ENCODE results near the gene MIA3.
A peak's percentile ranks its signal among the peaks of the same experiment; 100 is the strongest.

Gene MIA3

DNA sequence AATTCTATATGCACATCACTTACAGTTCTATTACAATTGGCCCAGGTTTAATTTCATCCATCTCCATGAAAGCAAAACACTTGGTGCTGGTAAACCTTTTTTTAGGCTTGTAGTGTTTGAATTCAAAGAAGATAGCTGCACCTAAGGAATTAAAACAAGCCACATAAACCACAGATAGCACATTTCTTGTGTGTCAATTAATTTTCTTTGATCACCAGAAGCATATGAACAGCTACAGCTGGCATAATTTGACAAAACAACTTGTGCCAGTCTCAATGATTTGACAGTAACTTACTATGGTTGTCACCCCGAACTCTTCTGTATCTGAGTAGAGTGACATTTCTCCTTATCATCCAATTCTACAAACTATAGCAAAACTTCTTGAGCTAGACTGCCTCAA lies 52.2 kb downstream of the MIA3 start:
- no peak for DNase-seq

GRCh38 chr1:222680080-222680479 lies 62.2 kb downstream of the MIA3 start:
- DNase-seq = no peak

- DNase-seq = no peak
These were observed 73.1 kb downstream of the MIA3 start for GRCh38 chr1:222691016-222691415.

DNA sequence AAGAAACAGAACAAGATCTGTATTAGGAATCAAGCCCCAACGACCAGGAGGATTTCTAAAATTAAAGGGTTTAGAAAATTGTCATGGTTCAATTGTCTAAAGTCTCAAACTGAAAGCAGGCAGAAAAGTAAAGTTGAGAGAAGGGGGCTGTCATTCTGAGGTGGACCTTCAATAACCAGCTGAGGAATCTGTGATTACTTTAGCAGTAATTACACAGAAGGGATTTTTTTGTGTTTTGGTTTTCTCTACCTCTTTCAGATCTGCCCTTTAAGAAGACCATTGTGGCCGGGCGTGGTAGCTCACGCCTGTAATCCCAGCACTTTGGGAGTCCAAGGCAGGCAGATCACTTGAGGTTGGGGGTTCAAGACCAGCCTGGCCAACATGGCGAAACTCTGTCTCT lies 77.0 kb downstream of the MIA3 start:
- no peak for DNase-seq

- DNase-seq = no peak
These were observed 78.8 kb downstream of the MIA3 start for GRCh38 chr1:222696741-222697140.

- no peak for DNase-seq
These were observed 79.3 kb downstream of the MIA3 start for GRCh38 chr1:222697203-222697602.

DNA sequence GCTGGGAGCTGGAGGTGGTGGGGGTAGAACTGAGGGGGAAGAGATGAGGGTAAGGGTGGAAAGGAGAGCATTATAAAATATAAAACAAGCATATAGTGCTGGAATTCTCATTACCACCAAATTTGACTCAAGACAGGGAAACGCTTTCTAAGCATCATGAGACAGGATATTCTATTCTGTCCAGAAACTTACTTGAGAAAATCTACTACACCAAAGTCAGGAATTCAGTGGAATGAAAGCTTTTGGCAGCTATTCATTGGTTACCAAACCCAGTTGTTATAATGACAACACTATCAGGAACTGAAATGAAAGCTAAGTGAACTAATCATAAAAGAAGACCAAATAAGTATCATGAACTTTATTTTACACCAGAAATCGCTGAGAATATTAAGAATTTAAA lies 79.9 kb downstream of the MIA3 start:
- DNase-seq = peak; percentile 19

GRCh38 chr1:222702210-222702609 lies 84.3 kb downstream of the MIA3 start:
- no peak for DNase-seq

- no peak for DNase-seq
These were observed 86.4 kb downstream of the MIA3 start for GRCh38 chr1:222704260-222704659.

GRCh38 chr1:222706815-222707214 lies 88.9 kb downstream of the MIA3 start:
- DNase-seq = no peak

DNA sequence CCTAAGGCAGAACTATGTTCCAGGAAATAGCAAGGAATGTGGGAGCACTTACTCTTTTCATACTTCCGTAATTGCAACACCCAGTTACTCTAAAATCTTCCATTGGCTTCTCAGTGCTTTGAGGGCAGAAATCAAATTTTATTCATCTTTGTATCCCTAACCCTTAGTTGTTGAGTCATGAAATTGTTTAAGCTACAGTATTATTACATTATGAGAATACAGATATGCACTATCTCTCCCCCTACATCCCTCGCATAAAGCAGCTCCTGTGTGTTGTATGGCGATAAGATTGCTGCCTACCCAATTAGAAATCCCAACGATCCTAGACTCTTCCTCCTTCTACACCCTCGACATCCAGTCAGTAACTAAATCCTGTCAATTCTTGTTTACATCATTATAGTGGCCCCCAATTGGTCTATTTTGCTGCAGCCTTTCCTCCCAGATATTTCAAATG lies 91.8 kb downstream of the MIA3 start:
- peak; percentile 1 for DNase-seq

DNA sequence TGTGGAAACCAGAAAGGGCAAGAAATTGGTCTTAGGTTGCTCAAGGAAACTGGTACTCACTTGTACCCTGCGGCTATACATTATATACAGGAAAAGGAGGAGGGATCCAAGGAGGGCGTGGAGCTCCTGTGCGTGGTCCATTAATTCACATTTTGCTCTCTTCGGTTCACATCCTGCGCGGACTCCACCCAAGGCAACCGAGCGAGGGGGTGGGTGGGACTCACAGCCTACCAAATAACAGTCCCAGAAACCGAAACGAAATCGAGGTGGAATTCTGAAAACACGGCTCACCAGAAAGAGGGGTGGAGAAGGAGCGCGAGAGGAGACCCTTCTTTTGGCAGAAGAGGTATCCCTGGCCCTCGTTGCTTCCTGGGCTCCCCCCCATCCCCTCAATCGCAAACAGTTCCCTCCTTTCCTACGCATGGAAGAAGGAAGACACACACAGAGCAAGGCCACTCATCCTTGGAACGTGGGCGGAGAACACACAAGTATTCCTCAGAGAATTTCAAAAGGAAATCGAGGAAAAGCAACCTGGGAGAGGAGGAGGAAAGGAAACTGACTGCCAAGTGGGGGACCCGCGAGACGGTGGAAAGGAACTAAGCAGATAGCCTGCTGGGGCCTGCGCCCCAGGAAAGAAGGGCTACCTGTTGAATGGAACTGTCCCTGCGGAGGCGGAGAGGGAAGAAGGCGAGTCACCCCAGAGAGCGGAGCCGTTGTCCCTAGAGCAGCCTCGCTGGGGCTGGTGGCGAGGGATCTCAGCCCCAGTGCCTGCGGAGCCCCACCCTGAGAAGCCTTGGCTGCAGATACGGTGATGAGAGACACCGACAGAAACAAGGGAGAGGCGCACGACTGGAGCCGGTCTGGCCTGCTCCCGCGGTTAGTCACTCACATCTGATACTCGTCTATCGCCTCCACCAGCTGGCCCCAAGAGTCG lies 93.7 kb downstream of the MIA3 start:
- DNase-seq = peak; percentile 53

DNA sequence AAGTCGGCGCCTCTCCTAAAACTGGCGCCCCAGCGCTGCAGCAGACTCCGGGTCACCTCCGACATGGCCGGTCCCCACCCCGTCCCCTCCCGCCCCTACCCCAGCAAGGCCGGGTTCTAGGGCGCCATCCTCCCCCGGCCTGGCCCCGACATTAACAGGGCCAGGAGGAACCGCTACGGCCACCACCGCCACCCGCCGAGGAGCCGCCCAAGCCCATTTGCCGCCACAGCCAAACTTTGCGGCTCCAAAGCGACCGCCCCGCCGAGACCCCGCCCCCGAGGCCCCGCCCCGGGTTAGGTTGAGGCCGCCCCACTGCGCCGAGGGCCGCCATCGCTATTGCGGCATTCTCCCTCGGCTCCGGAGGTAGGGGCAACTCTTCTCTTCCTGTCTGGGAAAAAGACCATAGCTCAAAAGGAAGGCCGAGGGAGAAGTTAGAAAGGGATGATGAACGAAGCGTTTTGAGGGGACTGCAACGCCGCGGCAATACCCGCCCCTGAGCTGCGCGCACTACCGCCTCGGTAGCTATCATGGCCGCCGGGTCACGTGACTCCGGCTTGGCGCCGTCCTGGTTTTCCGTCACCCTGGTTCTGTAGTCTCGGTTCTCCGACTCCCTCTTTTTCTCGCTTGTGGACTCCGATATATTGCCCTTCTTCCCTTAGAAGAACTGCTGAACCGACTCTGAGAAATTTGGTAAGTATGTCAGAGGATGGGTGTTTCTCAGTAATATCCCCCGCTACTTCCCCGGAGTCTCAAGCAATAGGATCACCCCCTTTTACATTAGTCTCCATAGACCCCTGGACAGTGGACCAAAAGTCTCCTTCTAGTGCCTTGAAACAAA lies 94.6 kb downstream of the MIA3 start, which contains the start of the genes AIDA and BROX:
AIDA (minus strand) TSS at position 239 of the 838 bp plus-strand sequence; CDS start at position 65, 174 bp downstream.
BROX (plus strand) TSS at position 312 of the 838 bp plus-strand sequence. CDS start 3,136 bp downstream, outside the sequence.
- peak; percentile 87 for DNase-seq

DNA sequence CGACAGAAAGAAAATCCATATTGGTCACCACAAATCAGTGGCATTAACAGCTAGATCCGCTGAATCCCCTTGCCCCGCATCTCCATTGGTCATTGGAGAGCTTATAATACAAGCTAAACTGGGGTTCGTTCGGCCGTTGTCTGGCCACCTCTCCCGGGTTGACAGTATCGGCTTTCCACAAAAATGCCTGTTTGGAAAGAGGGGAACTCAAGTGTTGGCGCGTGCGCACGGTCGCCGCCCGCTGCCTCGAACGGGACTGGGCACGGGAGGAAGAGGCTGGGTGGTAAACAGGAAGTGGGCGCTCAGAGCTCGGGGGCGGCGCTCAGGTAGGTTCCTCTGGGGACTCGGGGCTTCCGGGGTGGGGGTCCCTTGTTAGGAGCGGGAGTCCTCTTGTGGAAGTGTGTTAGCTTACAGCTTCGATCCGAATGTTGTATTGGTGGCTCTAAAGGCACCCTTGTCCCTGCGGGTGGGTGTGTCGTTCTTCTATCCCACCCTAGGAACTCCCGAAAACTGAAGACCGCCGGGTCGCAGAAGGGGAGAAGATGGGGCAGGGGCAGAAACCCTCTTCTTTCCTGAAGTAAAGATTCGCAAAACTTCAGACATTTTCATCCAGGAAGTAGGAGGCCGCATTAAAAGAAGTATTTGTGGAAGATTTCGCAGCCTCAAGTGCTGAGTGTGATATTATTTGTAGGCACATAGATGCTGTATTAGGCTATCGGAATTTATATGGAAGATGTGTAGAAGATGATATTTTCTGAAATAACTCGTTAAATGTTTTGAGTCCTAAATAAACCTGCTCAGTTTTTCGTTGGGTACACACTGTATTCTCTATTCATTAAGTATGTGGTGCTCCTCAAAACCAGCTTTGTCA lies 95.4 kb downstream of the MIA3 start:
- DNase-seq = peak; percentile 94

DNA sequence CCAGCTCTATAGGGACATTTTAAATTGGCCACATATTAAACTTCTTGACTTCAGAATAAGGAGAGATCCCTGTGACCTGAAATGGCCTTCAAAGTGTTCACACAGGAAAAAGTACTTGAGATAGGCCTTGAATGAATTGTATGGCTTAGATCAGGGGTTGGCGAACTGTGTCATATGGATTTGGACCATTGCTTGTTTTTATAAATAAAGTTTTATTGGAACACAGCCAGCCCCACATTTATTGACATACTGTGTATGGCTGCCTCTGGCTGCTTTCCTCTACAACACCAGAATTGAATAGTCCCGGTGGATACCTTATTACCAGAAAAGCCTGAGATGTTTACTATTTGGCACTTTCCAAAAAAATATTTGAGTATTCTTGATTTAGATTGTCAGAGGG lies 98.5 kb downstream of the MIA3 start:
- DNase-seq = no peak

All from fibroblast of skin of abdomen (primary cell).